GM12873 (cell line): ENCODE data around the gene RBKS.

Experiments used
- TF ChIP-seq, protein P1 (sequence below): IDR thresholded peaks from 2 replicates; pipeline ENCODE4 v1.5.1; 2012; ENCODE audit warnings: low read depth, mild to moderate bottlenecking, moderate library complexity, low read length, control low read depth; ENCODE audit not compliant: insufficient read depth; ENCODE audit errors: missing control alignments

The RBKS gene

DNA sequence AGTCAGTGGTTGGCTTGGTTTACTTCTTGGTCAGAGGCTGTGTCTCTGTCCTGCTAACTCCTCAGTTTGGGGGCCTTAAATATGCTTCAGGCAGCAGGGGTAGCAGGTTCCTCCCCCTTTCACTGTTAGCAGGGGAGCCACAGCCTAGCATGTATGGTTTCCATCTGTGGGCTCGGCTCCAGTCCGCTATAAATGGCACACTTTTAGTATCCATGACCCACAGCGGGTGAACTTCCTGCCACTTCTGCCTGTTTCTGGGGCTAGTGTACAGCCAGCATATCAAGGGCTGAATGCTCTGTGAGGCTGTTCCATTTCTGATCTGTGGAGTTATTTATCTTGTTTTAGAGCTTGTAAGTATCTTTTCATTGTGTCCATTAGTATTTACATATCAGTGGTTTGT, 60.4 kb downstream of the RBKS start:
- TF ChIP-seq, protein P1, sequence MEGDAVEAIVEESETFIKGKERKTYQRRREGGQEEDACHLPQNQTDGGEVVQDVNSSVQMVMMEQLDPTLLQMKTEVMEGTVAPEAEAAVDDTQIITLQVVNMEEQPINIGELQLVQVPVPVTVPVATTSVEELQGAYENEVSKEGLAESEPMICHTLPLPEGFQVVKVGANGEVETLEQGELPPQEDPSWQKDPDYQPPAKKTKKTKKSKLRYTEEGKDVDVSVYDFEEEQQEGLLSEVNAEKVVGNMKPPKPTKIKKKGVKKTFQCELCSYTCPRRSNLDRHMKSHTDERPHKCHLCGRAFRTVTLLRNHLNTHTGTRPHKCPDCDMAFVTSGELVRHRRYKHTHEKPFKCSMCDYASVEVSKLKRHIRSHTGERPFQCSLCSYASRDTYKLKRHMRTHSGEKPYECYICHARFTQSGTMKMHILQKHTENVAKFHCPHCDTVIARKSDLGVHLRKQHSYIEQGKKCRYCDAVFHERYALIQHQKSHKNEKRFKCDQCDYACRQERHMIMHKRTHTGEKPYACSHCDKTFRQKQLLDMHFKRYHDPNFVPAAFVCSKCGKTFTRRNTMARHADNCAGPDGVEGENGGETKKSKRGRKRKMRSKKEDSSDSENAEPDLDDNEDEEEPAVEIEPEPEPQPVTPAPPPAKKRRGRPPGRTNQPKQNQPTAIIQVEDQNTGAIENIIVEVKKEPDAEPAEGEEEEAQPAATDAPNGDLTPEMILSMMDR: no peak

DNA sequence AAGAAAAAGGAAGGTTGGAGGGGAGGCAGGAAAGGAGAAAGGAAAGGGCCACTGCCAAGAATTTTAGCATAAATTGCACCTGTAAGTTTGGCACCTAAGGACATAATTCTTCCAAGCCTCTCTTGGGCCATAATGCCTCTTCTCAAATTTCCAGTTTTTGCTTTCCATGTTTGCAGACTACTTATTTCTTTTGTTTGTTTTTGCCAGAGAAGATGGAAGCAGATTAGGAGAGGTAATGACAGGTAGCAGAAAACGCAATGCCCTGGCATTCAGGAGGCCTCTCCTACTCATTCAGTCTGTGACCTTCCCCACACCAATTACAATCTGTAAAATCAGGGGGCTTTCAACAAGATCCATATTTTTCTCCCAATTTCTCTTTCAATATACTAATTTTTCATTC, 61.9 kb downstream of the RBKS start:
- TF ChIP-seq, protein P1: no peak

DNA sequence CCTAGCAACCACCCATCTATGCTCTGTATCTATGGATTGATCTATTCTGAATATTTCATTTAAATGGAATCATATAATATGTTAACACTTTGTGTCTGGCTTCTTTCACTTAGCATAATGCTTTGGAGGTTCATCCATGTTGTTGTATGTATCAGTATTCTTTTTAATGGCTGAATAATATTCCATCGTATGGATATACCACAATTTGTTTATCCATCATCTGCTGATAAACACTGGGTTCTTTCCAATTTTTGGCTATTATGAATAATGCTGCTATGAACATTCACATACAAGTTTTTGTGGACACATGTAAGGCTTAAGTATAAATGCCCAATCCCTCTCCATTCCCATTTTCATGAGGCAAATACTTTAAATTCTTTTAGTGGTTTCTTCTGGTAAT, 65.8 kb downstream of the RBKS start:
- TF ChIP-seq, protein P1: no peak

DNA sequence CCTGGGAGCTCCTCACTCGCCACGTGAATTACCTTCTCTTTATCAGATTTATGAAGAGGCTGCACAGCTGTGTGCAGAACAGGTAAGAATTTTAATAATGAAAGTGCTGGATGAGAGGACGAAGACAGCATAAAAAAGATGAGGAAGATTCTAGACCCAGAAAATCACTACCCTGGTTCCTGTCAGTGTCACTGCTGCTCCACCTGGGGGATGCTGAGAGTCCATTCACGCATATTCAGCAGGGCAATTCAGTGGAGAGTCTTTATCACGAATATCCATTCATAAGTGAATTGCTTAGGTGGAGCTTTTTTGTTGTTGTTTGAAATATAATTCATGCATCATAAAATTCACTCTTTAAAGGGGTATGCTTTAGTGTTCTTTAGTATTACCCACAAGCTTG, 66.6 kb downstream of the RBKS start:
- TF ChIP-seq, protein P1: no peak

DNA sequence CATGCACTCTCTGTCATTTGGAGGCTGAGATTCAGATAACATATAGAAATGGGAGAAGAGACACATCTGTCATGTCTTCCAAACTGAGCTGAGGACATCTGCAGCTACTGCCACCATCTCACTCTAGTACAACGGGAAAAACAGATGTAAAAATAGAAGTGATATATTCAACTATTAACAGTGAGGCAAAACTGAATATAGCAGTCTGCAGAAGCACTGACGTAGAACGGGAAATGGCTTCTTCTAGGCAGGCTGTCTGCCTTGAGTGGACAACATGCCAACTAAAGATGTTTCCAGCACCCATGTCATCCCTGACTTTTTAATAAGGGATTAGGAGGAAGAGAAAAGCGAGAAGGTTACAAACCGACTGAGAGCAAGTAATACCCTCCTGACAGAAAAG, 67.1 kb downstream of the RBKS start:
- TF ChIP-seq, protein P1: no peak

DNA sequence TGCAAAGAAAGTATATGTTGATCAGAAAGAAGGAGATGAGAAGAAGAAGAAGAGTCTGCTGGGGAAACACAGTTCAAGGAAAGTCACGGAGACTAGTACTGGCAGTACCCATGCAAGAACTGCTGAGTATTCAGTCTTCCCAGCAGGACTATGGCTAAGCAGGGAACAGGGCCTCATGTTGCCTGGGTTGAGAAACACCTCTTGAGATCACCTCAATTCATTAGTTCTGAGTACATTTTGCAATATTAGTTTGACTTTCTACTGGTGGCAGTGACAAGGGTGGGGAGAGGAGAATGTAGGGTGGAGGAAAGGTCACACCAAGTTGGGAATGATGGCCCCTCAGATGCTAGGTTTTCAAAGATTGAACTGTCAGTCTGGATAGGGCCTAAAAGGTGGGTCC, 68.1 kb downstream of the RBKS start:
- TF ChIP-seq, protein P1: no peak

DNA sequence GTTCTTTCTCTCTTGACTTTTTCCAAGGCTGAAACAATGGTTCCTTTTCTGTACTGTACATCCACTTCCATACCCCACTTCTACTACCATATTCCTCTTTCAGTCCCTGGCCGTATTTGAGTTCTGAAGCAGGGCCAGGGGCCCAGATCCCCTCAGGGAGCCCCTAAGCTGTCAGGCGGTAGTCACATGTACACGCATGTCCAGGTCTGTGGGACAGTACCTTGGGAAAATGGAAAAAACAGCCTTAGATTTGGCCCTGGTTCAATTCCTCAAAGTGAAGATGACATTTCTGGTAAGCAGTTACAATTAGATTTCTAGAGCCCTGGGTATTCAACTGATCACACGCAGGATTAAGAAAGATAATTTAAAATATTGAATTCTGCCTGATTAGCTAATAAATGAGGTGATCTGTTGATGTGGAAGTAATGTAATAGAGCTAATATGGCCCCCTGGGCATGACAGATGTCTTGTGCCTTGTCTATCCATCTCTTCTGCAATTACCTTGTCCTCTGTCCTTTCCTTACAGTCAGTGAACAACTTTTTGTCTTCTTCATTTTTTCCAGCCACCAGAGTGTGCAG, 74.2 kb downstream of the RBKS start:
- TF ChIP-seq, protein P1: no peak
